Measurements from ENCODE around the gene PRKCE. TPM values are rescaled to one million over a fixed set of nuclear protein-coding genes. Genes with fewer than 3 reads are reported as not detected.
A peak's percentile ranks its signal among the peaks of the same experiment; 100 is the strongest.

Gene PRKCE
- total and polyA plus RNA-seq, 2 of the 8 experiments (the other 6 are each of a cell fraction or from before 2014, with no cell fraction given), result 0.54 to 2.1 TPM

GRCh38 chr2:45607701-45608100 lies 43.8 kb upstream of the PRKCE start:
- H4K20me1 ChIP-seq (replicated peaks in 1 of 2; ENCODE audit: control insufficient read depth in 1 of 2, insufficient read depth in 2 of 2, low read length in 2 of 2), result no peaks in the 10 kb centered on the region
- no peaks in the 10 kb centered on the region for H3K9me3 ChIP-seq (ENCODE audit: insufficient read depth in 2 of 2, low read depth in 1 of 2, low read length in 1 of 2)
- H3K27ac ChIP-seq (ENCODE audit: low read depth, low read length), result no peak overlapping the region
- no peak overlapping the region for H3K14ac ChIP-seq (ENCODE audit: insufficient read length)
- H3K23ac ChIP-seq (ENCODE audit: insufficient read length), result no peak overlapping the region
- no peak overlapping the region for H3K18ac ChIP-seq (ENCODE audit: extremely low read depth, low read length)
- 39% methylated on average over 1 of the region's 1 CpG; no CpG with 5 or more reads in 1 of the 2 experiments for WGBS, 2 experiments (ENCODE audit: extremely low coverage in 1 of 2, insufficient coverage in 1 of 2, insufficient read length in 1 of 2, insufficient replicate concordance in 2 of 2, low coverage in 1 of 2, low lambda C conversion rate in 2 of 2, missing lambda C conversion rate in 1 of 2)
- H3K27me3 ChIP-seq (replicated peaks in 1 of 4; ENCODE audit: control insufficient read depth in 3 of 4, extremely low read depth in 1 of 4, insufficient read depth in 3 of 4, low read length in 3 of 4), result no peaks in the 10 kb centered on the region
- no peak overlapping the region for H3K4ac ChIP-seq (replicated peaks; ENCODE audit: insufficient read length, low read depth, low read length)
- no peak overlapping the region for H3K4me2 ChIP-seq (ENCODE audit: insufficient read depth in 1 of 2, low read depth in 2 of 2, low read length in 2 of 2)
- no peaks in the 10 kb centered on the region; the same call in 1 of the 2 replicates for H3K79me1 ChIP-seq (ENCODE audit: low read depth, low read length)
- POLR2A ChIA-PET (ENCODE audit: partially characterized antibody), result interaction anchor here (1.0 to 1.1 kb wide), 2 partner anchors 40 to 627 kb away, joined by 3 read pairs; no protein-coding TSS in a partner anchor
- H4K91ac ChIP-seq (replicated peaks; ENCODE audit: insufficient read length, low read length), result no peak overlapping the region
- H4K8ac ChIP-seq (ENCODE audit: extremely low read depth, insufficient read depth, low read length), result no peak overlapping the region
- no peak overlapping the region for H2AK5ac ChIP-seq (ENCODE audit: low read depth, low read length)
- peaks cover 0 to 43% of the 10 kb centered on the region in 2 experiments; a peak in 2 of 4 replicates for H3K79me2 ChIP-seq (ENCODE audit: control insufficient read depth in 1 of 2, insufficient read depth in 2 of 2, low read length in 2 of 2)
- H2BK5ac ChIP-seq (ENCODE audit: low read depth, low read length), result no peak overlapping the region
- H2BK12ac ChIP-seq (ENCODE audit: low read depth, low read length), result no peak overlapping the region
- H3K4me3 ChIP-seq (ENCODE audit: extremely low read depth in 1 of 4, insufficient read depth in 2 of 4, low read depth in 3 of 4, low read length in 4 of 4), result no peak overlapping the region
- no peak overlapping the region for H3K56ac ChIP-seq (replicated peaks; ENCODE audit: insufficient read length, low read depth, low read length)
- no peak overlapping the region for H2AFZ ChIP-seq (ENCODE audit: low read length)
- H2BK120ac ChIP-seq (replicated peaks; ENCODE audit: low read depth, low read length), result no peak overlapping the region
- H2BK15ac ChIP-seq (ENCODE audit: low read length), result no peak overlapping the region
- no peak overlapping the region; the same call in 1 of the 2 replicates for H2BK20ac ChIP-seq (ENCODE audit: low read length)
- CTCF ChIA-PET (ENCODE audit: partially characterized antibody), result interaction anchor here (0.7 to 2.5 kb wide), 15 partner anchors 9 to 711 kb away, joined by 3 to 16 read pairs (median 3); partner anchors contain the start of gene PRKCE
- TF ChIP-seq TEAD4 (IDR thresholded peaks at IDR 0.05; ENCODE audit: low read depth, low read length), result peak; percentile 74
- TF ChIP-seq USF2 (IDR thresholded peaks at IDR 0.05; ENCODE audit: low read length), result no peak
- no peak for TF ChIP-seq SP1 (IDR thresholded peaks at IDR 0.05; ENCODE audit: low read depth, low read length)
- TF ChIP-seq CTCF (IDR thresholded peaks at IDR 0.05; ENCODE audit: control extremely low read depth in 1 of 3, insufficient read depth in 1 of 3, low read depth in 1 of 3, low read length in 3 of 3), result peak in 2 of 3 experiments; percentile 61 to 73; a peak in 3 of 4 replicates
- peak; percentile 17 to 33; a peak in 3 of 4 replicates for TF ChIP-seq RAD21 (IDR thresholded peaks at IDR 0.05 in 1 of 2, conservative IDR thresholded peaks at IDR 0.05 in 1 of 2; ENCODE audit: low read depth in 2 of 2, low read length in 2 of 2)
- no peak for TF ChIP-seq TAF7 (optimal IDR thresholded peaks at IDR 0.05; ENCODE audit: borderline replicate concordance, low read depth, low read length)
- peaks cover 0 to 4% (median 3%) of the 10 kb centered on the region in 4 experiments; a peak in 4 of 8 replicates for H3K36me3 ChIP-seq (ENCODE audit: control insufficient read depth in 2 of 4, insufficient read depth in 4 of 4, low read length in 3 of 4)
- H3K9ac ChIP-seq (replicated peaks in 1 of 4; ENCODE audit: extremely low read depth in 1 of 4, low read depth in 3 of 4, low read length in 3 of 4), result no peak overlapping the region
- peaks cover 0 to 3% (median 0%) of the 10 kb centered on the region in 4 experiments; a peak in 1 of 7 replicates for H3K4me1 ChIP-seq (replicated peaks in 1 of 4; ENCODE audit: control insufficient read depth in 3 of 4, insufficient read depth in 4 of 4, low read length in 3 of 4)
- FAIRE-seq (peak; percentile 7), DNase-seq (ENCODE audit: low read depth in 1 of 2, low spot score in 2 of 2) (peak in 1 of 2 experiments; percentile 13)
- H4K5ac ChIP-seq (ENCODE audit: insufficient read length, low read depth, low read length), result no peak overlapping the region
- no peaks in the 10 kb centered on the region for H3K23me2 ChIP-seq (ENCODE audit: low read depth, low read length)
